IMR-90 (cell line): ENCODE measurements around the gene FEZ2. TPM values are rescaled to one million over a fixed set of nuclear protein-coding genes. Genes with fewer than 3 reads are reported as not detected.

Experiments
- ATAC-seq: fragments of 200-7000 bp; cut with Tn5 transposase; 2 replicates; pipeline ENCODE4 v1.9.1; 2020; ENCODE audit warnings: low read depth, mild to moderate bottlenecking, moderate library complexity
- BruUV-seq: library from RNA; stranded (reverse); fragments of 400-500 nt; replicated peaks from 2 replicates; lab custom pipeline; 2021; lab: Mats Ljungman, UMichigan
- CTCF ChIA-PET: fragments of 300-600 bp; formaldehyde crosslinking; extraction: SDS; loops from one replicate; lab custom pipeline; 2021; ENCODE audit warnings: antibody characterized with exemption; lab: Yijun Ruan, JAX
- POLR2A ChIA-PET: fragments of 300-600 bp; sonication (Branson Sonifier 250); formaldehyde crosslinking; loops from one replicate; lab custom pipeline; 2022; ENCODE audit warnings: antibody characterized with exemption; ENCODE audit not compliant: unreplicated experiment; lab: Charles Lee
- DNase-seq: peaks from one replicate; pipeline ENCODE4 v3.0.0; 2013
- H2AFZ ChIP-seq: replicated peaks from 2 replicates; pipeline ENCODE3; 2013; ENCODE audit warnings: low read length, mild to moderate bottlenecking; ENCODE audit not compliant: poor library complexity
- H2AK5ac ChIP-seq: 2 replicates; pipeline ENCODE4 v1.6.1; 2013; ENCODE audit warnings: low read depth, low read length, inconsistent platforms
- H2AK9ac ChIP-seq: replicated peaks from 2 replicates; pipeline ENCODE3; 2013; ENCODE audit warnings: mild to moderate bottlenecking, low read depth, low read length, moderate library complexity; ENCODE audit not compliant: poor library complexity
- H2BK120ac ChIP-seq: 2 replicates; pipeline ENCODE4 v1.6.1; 2013; ENCODE audit warnings: low read depth, low read length, inconsistent platforms
- H2BK15ac ChIP-seq: 3 replicates; pipeline ENCODE4 v1.6.1; 2013; ENCODE audit warnings: low read depth, low read length, inconsistent platforms
- H2BK20ac ChIP-seq: 2 replicates; pipeline ENCODE4 v1.6.1; 2013; ENCODE audit warnings: low read depth, mild to moderate bottlenecking, inconsistent platforms, low read length, moderate library complexity
- H2BK5ac ChIP-seq: 2 replicates; pipeline ENCODE4 v1.6.1; 2013; ENCODE audit warnings: mild to moderate bottlenecking, low read depth, low read length, inconsistent platforms; ENCODE audit not compliant: poor library complexity, severe bottlenecking
- H3K14ac ChIP-seq: replicated peaks from 2 replicates; pipeline ENCODE4 v1.6.1; 2013; ENCODE audit warnings: low read depth, low read length, inconsistent platforms
- H3K18ac ChIP-seq: 2 replicates; pipeline ENCODE4 v1.6.1; 2013; ENCODE audit warnings: low read depth, low read length, control low read depth
- H3K23ac ChIP-seq: 2 replicates; pipeline ENCODE4 v1.6.1; 2013; ENCODE audit warnings: low read depth, low read length, inconsistent platforms
- H3K27ac ChIP-seq: 2 replicates; pipeline ENCODE4 v1.5.1; 2013; ENCODE audit warnings: mild to moderate bottlenecking, control low read depth, low read length; ENCODE audit not compliant: insufficient read depth
- H3K27me3 ChIP-seq: 2 replicates; pipeline ENCODE4 v1.6.1; 2013; ENCODE audit warnings: low read length; ENCODE audit not compliant: control insufficient read depth, insufficient read depth
- H3K36me3 ChIP-seq: 2 replicates; pipeline ENCODE4 v1.6.1; 2013; ENCODE audit warnings: low read length, mixed read lengths; ENCODE audit not compliant: control insufficient read depth, insufficient read depth
- H3K4ac ChIP-seq: 2 replicates; pipeline ENCODE4 v1.6.1; 2013; ENCODE audit warnings: low read depth, low read length, inconsistent platforms
- H3K4me1 ChIP-seq: 2 replicates; pipeline ENCODE4 v1.6.1; 2013; ENCODE audit warnings: low read length, mixed read lengths; ENCODE audit not compliant: control insufficient read depth, insufficient read depth
- H3K4me2 ChIP-seq: 2 replicates; pipeline ENCODE4 v1.6.1; 2013; ENCODE audit warnings: low read depth, mild to moderate bottlenecking, control low read depth, low read length, moderate library complexity
- H3K4me3 ChIP-seq: 2 replicates; pipeline ENCODE4 v1.5.1; 2013; ENCODE audit warnings: low read depth, mild to moderate bottlenecking, control low read depth, low read length, moderate library complexity; ENCODE audit not compliant: insufficient read depth
- H3K56ac ChIP-seq: 2 replicates; pipeline ENCODE4 v1.6.1; 2013; ENCODE audit warnings: low read length, inconsistent platforms; ENCODE audit not compliant: insufficient read depth; ENCODE audit errors: extremely low read depth
- H3K79me1 ChIP-seq, 2 experiments: 2 replicates each; pipeline ENCODE4 v1.6.1; 2013; ENCODE audit warnings: low read length in 2 of 2, inconsistent platforms in 1 of 2, low read depth in 1 of 2
- H3K9ac ChIP-seq: 2 replicates; pipeline ENCODE4 v1.6.1; 2013; ENCODE audit warnings: low read depth, low read length, control low read depth
- H3K9me1 ChIP-seq: 2 replicates; pipeline ENCODE4 v1.6.1; 2013; ENCODE audit warnings: low read length, inconsistent platforms; ENCODE audit not compliant: insufficient read depth
- H3K9me3 ChIP-seq: 2 replicates; pipeline ENCODE4 v1.6.1; 2013; ENCODE audit warnings: low read length; ENCODE audit not compliant: control insufficient read depth, insufficient read depth
- H4K20me1 ChIP-seq: 2 replicates; pipeline ENCODE4 v1.6.1; 2013; ENCODE audit warnings: low read length, inconsistent platforms; ENCODE audit not compliant: insufficient read depth
- H4K5ac ChIP-seq: 2 replicates; pipeline ENCODE4 v1.6.1; 2013; ENCODE audit warnings: mild to moderate bottlenecking, low read depth, low read length, control low read depth
- H4K8ac ChIP-seq, 2 experiments: 2 replicates each; pipeline ENCODE4 v1.6.1; 2013; ENCODE audit warnings: low read depth in 2 of 2, low read length in 2 of 2, control low read depth in 1 of 2, inconsistent platforms in 1 of 2
- H4K91ac ChIP-seq: 2 replicates; pipeline ENCODE4 v1.6.1; 2013; ENCODE audit warnings: low read depth, low read length, inconsistent platforms; ENCODE audit not compliant: insufficient read depth
- CHD1 ChIP-seq: IDR thresholded peaks from 2 replicates; pipeline ENCODE4 v1.6.1; 2012; ENCODE audit warnings: low read depth, low read length, improper control_type of control experiment
- MAFK ChIP-seq: IDR thresholded peaks from 2 replicates; pipeline ENCODE4 v1.6.1; 2012; ENCODE audit warnings: low read depth, low read length, improper control_type of control experiment
- MAZ ChIP-seq: IDR thresholded peaks from 2 replicates; pipeline ENCODE4 v1.6.1; 2012; ENCODE audit warnings: low read depth, mild to moderate bottlenecking, low read length, improper control_type of control experiment, moderate library complexity, borderline replicate concordance
- WGBS, 2 experiments: methylation state at CpG; one replicate each; pipeline versions ENCODE4 v1.1.5 to v1.1.7; 2013; ENCODE audit warnings: missing lambda C conversion rate in 2 of 2; ENCODE audit not compliant: insufficient read length in 1 of 2; ENCODE audit errors: extremely low coverage in 2 of 2; 5-methylcytosine and 5-hydroxymethylcytosine counted together
- dilution Hi-C: fragments of 300-500 bp; cut with HindIII; formaldehyde crosslinking; loops from one replicate; pipeline ENCODE4 v1.14.3; 2018; ENCODE audit warnings: low sequenced_read_pairs; ENCODE audit not compliant: unreplicated experiment
- in situ Hi-C: fragments of 300-500 bp; cut with MboI; formaldehyde crosslinking; loops from 3 replicates; pipeline ENCODE4 v1.14.3; 2019; ENCODE audit warnings: low sequenced_read_pairs, inconsistent platforms, mixed read lengths
- intact Hi-C: fragments of 100-400 bp; cut with micrococcal nuclease; formaldehyde crosslinking; loops from 2 replicates; pipeline ENCODE4 v1.10.0; 2022
- polyA plus RNA-seq, 3 experiments: library from polyadenylated mRNA; depleted of rRNA; stranded (reverse); fragments of >200 nt; gene quantifications; 2 replicates each; pipeline ENCODE4 v1.2.3, GENCODE V29; 2012; ENCODE audit warnings: low replicate concordance in 1 of 3
- total RNA-seq: library from RNA; depleted of rRNA; stranded (reverse); fragments of >200 nt; gene quantifications from 2 replicates; pipeline ENCODE4 v1.2.3, GENCODE V29; 2012

FEZ2 gene
- total and polyA plus RNA-seq, 2 of the 4 experiments (the other 2 are of a cell fraction), result 19.4 to 31.6 TPM

GRCh38 chr2:36569267-36569856 is 28.6 kb downstream of the FEZ2 start:
- peak overlapping the region; percentile 74; the same call in 1 of the 2 replicates for H3K9ac ChIP-seq
- peak overlapping the region; percentile 77 for H3K4me2 ChIP-seq
- POLR2A ChIA-PET, result no interaction called here
- peak overlapping the region; percentile 92 for H2BK20ac ChIP-seq
- peak overlapping the region; percentile 31; the same call in 1 of the 2 replicates for H2AK5ac ChIP-seq
- peak overlapping the region; percentile 99 for H2BK5ac ChIP-seq
- H3K14ac ChIP-seq, result peak overlapping the region; percentile 87
- dilution Hi-C loops, result no loop called here
- H3K18ac ChIP-seq, result peak overlapping the region; percentile 75; the same call in 1 of the 2 replicates
- no TSS peak for BruUV-seq
- peak overlapping the region; percentile 95 for H2BK120ac ChIP-seq
- no peaks in the 10 kb centered on the region for H3K9me3 ChIP-seq
- peaks cover 6% of the 10 kb centered on the region; the same call in 1 of the 2 replicates for H3K4me1 ChIP-seq
- in situ Hi-C loops, result no loop called here
- peak overlapping the region; percentile 57 for H3K4ac ChIP-seq
- H3K23ac ChIP-seq, result peak overlapping the region; percentile 75
- peaks cover 25 to 54% of the 10 kb centered on the region in 2 experiments for H3K79me1 ChIP-seq
- TF ChIP-seq CHD1 (no peak), MAZ (no peak), MAFK (peak; percentile 78)
- H4K8ac ChIP-seq, result peak overlapping the region; percentile 69 to 79
- CTCF ChIA-PET, result interaction anchor here (0.8 kb wide), 1 partner anchor 15 kb away, joined by 3 read pairs; no protein-coding TSS in a partner anchor
- ATAC-seq (peak; percentile 42), DNase-seq (no peak)
- WGBS, 2 experiments, result 80% methylated on average over 1 of the region's 3 CpGs; no CpG with 5 or more reads in 1 of the 2 experiments
- peak overlapping the region; percentile 92 for H4K91ac ChIP-seq
- intact Hi-C loops, result no loop called here
- H3K4me3 ChIP-seq, result no peak overlapping the region
- H2AFZ ChIP-seq, result no peak overlapping the region
- peaks cover 12% of the 10 kb centered on the region for H3K36me3 ChIP-seq
- H3K27ac ChIP-seq, result peak overlapping the region; percentile 72
- peaks cover 6% of the 10 kb centered on the region for H3K9me1 ChIP-seq
- no peak overlapping the region for H2AK9ac ChIP-seq
- H4K5ac ChIP-seq, result peak overlapping the region; percentile 62; the same call in 1 of the 2 replicates
- H3K56ac ChIP-seq, result peak overlapping the region; percentile 78; the same call in 1 of the 2 replicates
- H2BK15ac ChIP-seq, result peak overlapping the region; percentile 35; the same call in 1 of the 3 replicates
- no peaks in the 10 kb centered on the region for H3K27me3 ChIP-seq
- no peaks in the 10 kb centered on the region for H4K20me1 ChIP-seq
